ENCODE results near the gene SLC41A3. TPM values are rescaled to one million over a fixed set of nuclear protein-coding genes. Genes with fewer than 3 reads are reported as not detected.
"Not testable (repeated sequence)": the region's sequence is repeated elsewhere in the genome, so short reads cannot be mapped to it uniquely, and the experiment has no call there.

SLC41A3 gene
- total RNA-seq, 2 donors from 2014 or later, result 24.5 to 74.0 TPM

- not testable (repeated sequence) for H3K9me3 Mint-ChIP-seq; DNase-seq (ENCODE audit: low spot score in 2 of 2); ATAC-seq; H3K27ac Mint-ChIP-seq; H3K36me3 Mint-ChIP-seq
These were observed 126.9 kb downstream of the SLC41A3 start for GRCh38 chr3:125957020-125957419.

Other genes starting within 250 kb of the SLC41A3 start
- not detected for gene ROPN1B, start 114.9 kb downstream of the SLC41A3 start, total RNA-seq
- gene ALDH1L1, start 96.5 kb upstream of the SLC41A3 start, total RNA-seq, result under 1 TPM; 0.18 to 0.34 TPM